D721Med (cell line): ENCODE measurements around the gene SKP1.

Experiments used
- DNase-seq: peaks from one replicate; pipeline ENCODE4 v3.0.0; 2011; ENCODE audit warnings: low spot score; ENCODE audit not compliant: insufficient read length
- FAIRE-seq: peaks from 2 replicates; lab custom pipeline; 2011; peaks lifted over from hg19 to GRCh38; lab: Jason Lieb, UNC
- CTCF ChIP-seq: IDR thresholded peaks from 2 replicates; pipeline ENCODE4 v1.5.1; 2012; ENCODE audit warnings: mild to moderate bottlenecking, control low read depth; ENCODE audit not compliant: insufficient read depth; ENCODE audit errors: missing control alignments

Gene SKP1

GRCh38 chr5:134151723-134152122 lies 25.0 kb downstream of the SKP1 start:
- no peak for TF ChIP-seq CTCF
- FAIRE-seq (no peak), DNase-seq (no peak)

- TF ChIP-seq CTCF = no peak
Measured at GRCh38 chr5:134149571-134150303, 27.0 kb downstream of the SKP1 start.

GRCh38 chr5:134148986-134149539 lies 27.7 kb downstream of the SKP1 start:
- DNase-seq (no peak), FAIRE-seq (no peak)
- TF ChIP-seq CTCF = no peak

More at GRCh38 chr5:134149571-134150303, 27.0 kb downstream of the SKP1 start:
- DNase-seq (no peak), FAIRE-seq (no peak)

GRCh38 chr5:134148316-134148715 lies 28.4 kb downstream of the SKP1 start:
- no peak for FAIRE-seq
- no peak for DNase-seq
- no peak for TF ChIP-seq CTCF

GRCh38 chr5:134146651-134147518 lies 29.9 kb downstream of the SKP1 start:
- FAIRE-seq (no peak), DNase-seq (no peak)
- no peak for TF ChIP-seq CTCF

GRCh38 chr5:134145779-134146581 lies 30.8 kb downstream of the SKP1 start:
- peak; percentile 75 for TF ChIP-seq CTCF
- DNase-seq = peak; percentile 36
- peak; percentile 16 for FAIRE-seq
